GM19372 (cell line): ENCODE results near the gene G6PC3.

Experiments
- ATAC-seq: cut with Tn5 transposase; IDR thresholded peaks from one replicate; pipeline ENCODE4 v1.9.1; 2021; ENCODE audit warnings: mild to moderate bottlenecking, low read depth, moderate library complexity; ENCODE audit not compliant: unreplicated experiment

G6PC3 gene

GRCh38 chr17:44120851-44121605 lies 50.5 kb downstream of the G6PC3 start:
- ATAC-seq = no peak

GRCh38 chr17:44121997-44122815 lies 51.7 kb downstream of the G6PC3 start:
- ATAC-seq = no peak

GRCh38 chr17:44122816-44123355 lies 52.4 kb downstream of the G6PC3 start:
- peak; percentile 18 for ATAC-seq

GRCh38 chr17:44123356-44124117 lies 53.0 kb downstream of the G6PC3 start, which contains the start of gene HDAC5:
TSS of gene HDAC5 (minus strand) at chr17:44123641. CDS start at chr17:44117515, 6,126 bp downstream.
- peak; percentile 95 for ATAC-seq

GRCh38 chr17:44124118-44124438 lies 53.5 kb downstream of the G6PC3 start:
- no peak for ATAC-seq
